GM23338 (cell line): ENCODE data around the gene SLC17A8. TPM values are rescaled to one million over a fixed set of nuclear protein-coding genes. Genes with fewer than 3 reads are reported as not detected.

Source experiments
- ATAC-seq: fragments of 200-7000 bp; cut with Tn5 transposase; 3 replicates; pipeline ENCODE4 v1.9.1; 2020
- DNase-seq: peaks from one replicate; pipeline ENCODE4 v3.0.0-alpha.2; 2015; ENCODE audit warnings: low spot score
- H2AFZ ChIP-seq: fragments of 200-600 bp; sonication (generic); 2 replicates; pipeline ENCODE4 v1.8.0; 2016; ENCODE audit warnings: antibody characterized with exemption, mild to moderate bottlenecking, moderate library complexity
- H3F3A ChIP-seq: fragments of 200-600 bp; sonication (generic); replicated peaks from 2 replicates; pipeline ENCODE4 v1.8.0; 2017; ENCODE audit warnings: antibody characterized with exemption, mixed run types, low read depth
- H3K27ac ChIP-seq: fragments of 200-600 bp; sonication (generic); 2 replicates; pipeline ENCODE4 v1.6.1; 2016; ENCODE audit warnings: low read depth
- H3K27me3 ChIP-seq: fragments of 200-600 bp; sonication (generic); 2 replicates; pipeline ENCODE4 v1.8.0; 2016; ENCODE audit warnings: mild to moderate bottlenecking, mixed run types, moderate library complexity; ENCODE audit not compliant: insufficient read depth
- H3K36me3 ChIP-seq: fragments of 200-600 bp; sonication (generic); 2 replicates; pipeline ENCODE4 v1.8.0; 2016; ENCODE audit warnings: mild to moderate bottlenecking; ENCODE audit not compliant: insufficient read depth
- H3K4me1 ChIP-seq: fragments of 200-600 bp; sonication (generic); 2 replicates; pipeline ENCODE4 v1.8.0; 2016; ENCODE audit warnings: mild to moderate bottlenecking, moderate library complexity; ENCODE audit not compliant: insufficient read depth
- H3K4me2 ChIP-seq: fragments of 200-600 bp; sonication (generic); 2 replicates; pipeline ENCODE4 v1.7.1; 2017; ENCODE audit warnings: mixed run types
- H3K4me3 ChIP-seq: fragments of 200-600 bp; sonication (generic); 2 replicates; pipeline ENCODE4 v1.6.1; 2016; ENCODE audit warnings: mixed run types
- H3K79me2 ChIP-seq: fragments of 200-600 bp; sonication (generic); replicated peaks from 2 replicates; pipeline ENCODE4 v1.8.0; 2017; ENCODE audit warnings: mild to moderate bottlenecking; ENCODE audit not compliant: insufficient read depth
- H3K9me2 ChIP-seq: fragments of 200-600 bp; sonication (generic); 2 replicates; pipeline ENCODE4 v1.8.0; 2017; ENCODE audit not compliant: insufficient read depth
- H4K20me1 ChIP-seq: fragments of 200-600 bp; sonication (generic); replicated peaks from 2 replicates; pipeline ENCODE4 v1.8.0; 2017; ENCODE audit warnings: mild to moderate bottlenecking; ENCODE audit not compliant: insufficient read depth
- H3K27ac Mint-ChIP-seq: 2 replicates; pipeline ENCODE4 v1.8.0; 2020; ENCODE audit warnings: inconsistent platforms, mild to moderate bottlenecking, moderate library complexity, mixed read lengths
- H3K27me3 Mint-ChIP-seq: 3 replicates; pipeline ENCODE4 v1.8.0; 2022; ENCODE audit warnings: low read depth, mild to moderate bottlenecking, moderate library complexity, mixed read lengths, inconsistent platforms; ENCODE audit not compliant: insufficient read depth, poor library complexity
- H3K36me3 Mint-ChIP-seq: 3 replicates; pipeline ENCODE4 v1.8.0; 2021; ENCODE audit warnings: low read depth, mild to moderate bottlenecking, inconsistent platforms, moderate library complexity, mixed read lengths
- H3K4me1 Mint-ChIP-seq: 3 replicates; pipeline ENCODE4 v1.8.0; 2020; ENCODE audit warnings: mild to moderate bottlenecking, inconsistent platforms, mixed read lengths
- H3K4me3 Mint-ChIP-seq: 3 replicates; pipeline ENCODE4 v1.8.0; 2021; ENCODE audit warnings: moderate library complexity, mild to moderate bottlenecking, inconsistent platforms, mixed read lengths
- H3K9me3 Mint-ChIP-seq: 3 replicates; pipeline ENCODE4 v1.8.0; 2020; ENCODE audit warnings: moderate library complexity, mild to moderate bottlenecking, inconsistent platforms, mixed read lengths
- CREB1 ChIP-seq: fragments of 250-450 bp; sonication (Bioruptor Pico); IDR thresholded peaks from 2 replicates; pipeline ENCODE4 v1.5.0; 2020; ENCODE audit warnings: low read depth, mild to moderate bottlenecking, moderate library complexity
- ETS1 ChIP-seq: IDR thresholded peaks from 2 replicates; pipeline ENCODE4 v1.6.1; 2016; ENCODE audit warnings: antibody characterized with exemption
- EZH2 ChIP-seq: fragments of 200-600 bp; sonication (generic); IDR thresholded peaks from one replicate; pipeline ENCODE4 v1.8.0; 2017; ENCODE audit warnings: antibody characterized with exemption, mild to moderate bottlenecking, low read depth; ENCODE audit not compliant: unreplicated experiment
- EZH2phosphoT487 ChIP-seq: fragments of 200-600 bp; sonication (generic); IDR thresholded peaks from one replicate; pipeline ENCODE4 v1.8.1; 2018; ENCODE audit warnings: antibody characterized with exemption; ENCODE audit not compliant: unreplicated experiment
- JUNB ChIP-seq: IDR thresholded peaks from one replicate; pipeline ENCODE4 v1.6.1; 2016; ENCODE audit warnings: antibody characterized with exemption; ENCODE audit not compliant: unreplicated experiment
- NANOG ChIP-seq: IDR thresholded peaks from 2 replicates; pipeline ENCODE4 v1.6.1; 2016; ENCODE audit warnings: antibody characterized with exemption, borderline replicate concordance
- POLR2AphosphoS5 ChIP-seq: IDR thresholded peaks from 2 replicates; pipeline ENCODE4 v1.6.1; 2016; ENCODE audit warnings: antibody characterized with exemption, low read depth
- ZNF114 ChIP-seq: fragments of 250-450 bp; sonication (Bioruptor Pico); IDR thresholded peaks from 2 replicates; pipeline ENCODE4 v1.5.0; 2020; ENCODE audit warnings: mild to moderate bottlenecking, moderate library complexity
- ZNF462 ChIP-seq: fragments of 250-450 bp; sonication (Bioruptor Pico); IDR thresholded peaks from 2 replicates; pipeline ENCODE4 v1.5.0; 2020; ENCODE audit warnings: mild to moderate bottlenecking, moderate library complexity
- polyA plus RNA-seq: library from polyadenylated mRNA; unstranded; fragments of >200 nt; fragmentation: Nextera tagmentation; extraction: Ambion mirVana; gene quantifications from 2 replicates; pipeline ENCODE4 v1.2.1, GENCODE V29; 2016
- total RNA-seq: library from RNA; depleted of rRNA; stranded (reverse); fragments of >200 nt; shearing (Covaris generic); gene quantifications from 2 replicates; pipeline ENCODE4 v1.2.3, GENCODE V29; 2014

Gene SLC17A8
- total and polyA plus RNA-seq, 2 experiments from 2014 or later = 0.05 to 0.24 TPM

GRCh38 chr12:100337299-100337698 is 19.6 kb upstream of the SLC17A8 start:
- Histone ChIP-seq H3F3A (no peaks in the 10 kb centered on the region), H2AFZ (no peak overlapping the region), H3K4me2 (no peak overlapping the region), H3K36me3 (0 out of 2 replicates have a peak, but pooled peaks cover 3% of the 10 kb centered on the region), H3K4me1 (0 out of 2 replicates have a peak, but pooled peaks cover 4% of the 10 kb centered on the region), H3K27ac (no peak overlapping the region), H3K79me2 (no peaks in the 10 kb centered on the region), H3K9me2 (no peaks in the 10 kb centered on the region), H3K27me3 (no peaks in the 10 kb centered on the region), H4K20me1 (no peaks in the 10 kb centered on the region), H3K4me3 (no peak overlapping the region)
- H3K4me3 Mint-ChIP-seq = no peak overlapping the region
- H3K27ac Mint-ChIP-seq = no peak overlapping the region
- peaks cover 14% of the 10 kb centered on the region; the same call in 2 of the 3 replicates for H3K36me3 Mint-ChIP-seq
- H3K9me3 Mint-ChIP-seq = no peaks in the 10 kb centered on the region
- no peaks in the 10 kb centered on the region for H3K27me3 Mint-ChIP-seq
- peaks cover 3% of the 10 kb centered on the region; the same call in 2 of the 3 replicates for H3K4me1 Mint-ChIP-seq
- TF ChIP-seq EZH2phosphoT487 = no peak
- no peak for TF ChIP-seq ZNF462 (CRISPR knock-in tag)
- TF ChIP-seq JUNB = no peak
- TF ChIP-seq NANOG = no peak
- TF ChIP-seq CREB1 (CRISPR knock-in tag) = no peak
- TF ChIP-seq ETS1 = no peak
- TF ChIP-seq ZNF114 = no peak
- TF ChIP-seq POLR2AphosphoS5 = no peak
- no peak for TF ChIP-seq EZH2
- DNase-seq (no peak), ATAC-seq (no peak)
